SU-DHL-6 (cell line): Measurements from ENCODE around the gene PTGIS.

Source experiments
- CTCF ChIP-seq: fragments of 200-600 bp; sonication (generic); IDR thresholded peaks from one replicate; pipeline ENCODE4 v1.5.1; 2017; ENCODE audit warnings: antibody characterized with exemption, mild to moderate bottlenecking, low read length, moderate library complexity; ENCODE audit not compliant: insufficient read depth, poor library complexity, severe bottlenecking
- EZH2phosphoT487 ChIP-seq: fragments of 200-600 bp; sonication (generic), shearing (Covaris generic); conservative IDR thresholded peaks from 2 replicates; pipeline ENCODE4 v1.6.1; 2018; ENCODE audit warnings: mild to moderate bottlenecking, antibody characterized with exemption, low read length, moderate library complexity, mixed read lengths

- TF ChIP-seq CTCF: no peak
- no peak for TF ChIP-seq EZH2phosphoT487
Observed at GRCh38 chr20:49615401-49616153, 47.6 kb upstream of the PTGIS start.
